Hepatocyte (in vitro differentiated cells): ENCODE results near the gene AASDH.

Source experiments
- EZH2 ChIP-seq: fragments of 200-600 bp; sonication (generic); IDR thresholded peaks from 2 replicates; pipeline ENCODE4 v1.6.1; 2016; ENCODE audit warnings: antibody characterized with exemption, mild to moderate bottlenecking, borderline replicate concordance
- TF ChIP-seq, protein P1 (sequence below): fragments of 200-600 bp; sonication (generic); IDR thresholded peaks from 2 replicates; pipeline ENCODE4 v1.5.1; 2016; ENCODE audit warnings: antibody characterized with exemption, mild to moderate bottlenecking; ENCODE audit not compliant: poor library complexity

DNA sequence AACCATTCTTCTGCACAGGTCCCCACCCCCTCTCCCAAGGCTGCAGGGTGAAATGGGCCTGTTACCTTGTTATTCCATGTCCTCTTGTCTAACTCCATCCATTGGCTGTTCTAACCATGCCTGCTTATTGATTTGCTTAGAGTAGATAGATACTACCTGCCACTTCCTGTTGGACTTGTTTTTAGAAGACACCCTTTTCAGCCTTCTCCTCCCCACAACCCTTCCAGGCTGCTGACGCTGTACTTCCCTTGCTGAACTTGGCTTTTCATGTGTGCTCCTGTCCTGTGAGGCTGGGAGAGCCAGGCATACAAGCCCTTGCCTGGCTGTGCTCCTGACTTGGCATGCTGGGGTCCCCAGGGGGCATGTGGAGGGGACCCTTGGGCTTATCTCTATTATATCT is 81.9 kb downstream of the AASDH start:
- TF ChIP-seq, protein P1, sequence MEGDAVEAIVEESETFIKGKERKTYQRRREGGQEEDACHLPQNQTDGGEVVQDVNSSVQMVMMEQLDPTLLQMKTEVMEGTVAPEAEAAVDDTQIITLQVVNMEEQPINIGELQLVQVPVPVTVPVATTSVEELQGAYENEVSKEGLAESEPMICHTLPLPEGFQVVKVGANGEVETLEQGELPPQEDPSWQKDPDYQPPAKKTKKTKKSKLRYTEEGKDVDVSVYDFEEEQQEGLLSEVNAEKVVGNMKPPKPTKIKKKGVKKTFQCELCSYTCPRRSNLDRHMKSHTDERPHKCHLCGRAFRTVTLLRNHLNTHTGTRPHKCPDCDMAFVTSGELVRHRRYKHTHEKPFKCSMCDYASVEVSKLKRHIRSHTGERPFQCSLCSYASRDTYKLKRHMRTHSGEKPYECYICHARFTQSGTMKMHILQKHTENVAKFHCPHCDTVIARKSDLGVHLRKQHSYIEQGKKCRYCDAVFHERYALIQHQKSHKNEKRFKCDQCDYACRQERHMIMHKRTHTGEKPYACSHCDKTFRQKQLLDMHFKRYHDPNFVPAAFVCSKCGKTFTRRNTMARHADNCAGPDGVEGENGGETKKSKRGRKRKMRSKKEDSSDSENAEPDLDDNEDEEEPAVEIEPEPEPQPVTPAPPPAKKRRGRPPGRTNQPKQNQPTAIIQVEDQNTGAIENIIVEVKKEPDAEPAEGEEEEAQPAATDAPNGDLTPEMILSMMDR = no peak
- TF ChIP-seq EZH2 = no peak
